Renal cortex interstitium (tissue), 11 donors: ENCODE results near the gene CLCA1. TPM values are rescaled to one million over a fixed set of nuclear protein-coding genes. Genes with fewer than 3 reads are reported as not detected.

Experiments
- DNase-seq, 11 donors: peaks; one replicate each; pipeline ENCODE4 v3.0.0-alpha.2; 2013; ENCODE audit warnings: low read depth in 9 of 11, low spot score in 4 of 11; ENCODE audit errors: extremely low read depth in 1 of 11
- polyA plus RNA-seq, 3 donors: library from polyadenylated mRNA; unstranded; fragments of 120-200 nt; gene quantifications; one replicate each; pipeline ENCODE4 v1.2.1, GENCODE V29; 2013; ENCODE audit not compliant: insufficient read length in 3 of 3

CLCA1 gene
- polyA plus RNA-seq, 3 donors = 0.03 to 0.36 TPM; not detected in 1

GRCh38 chr1:86455073-86455472, 13.7 kb upstream of the CLCA1 start:
- DNase-seq = no peak

- DNase-seq = no peak
Measured at GRCh38 chr1:86460998-86461397, 7.7 kb upstream of the CLCA1 start.

- no peak for DNase-seq
Measured at GRCh38 chr1:86461482-86461881, 7.2 kb upstream of the CLCA1 start.

DNA sequence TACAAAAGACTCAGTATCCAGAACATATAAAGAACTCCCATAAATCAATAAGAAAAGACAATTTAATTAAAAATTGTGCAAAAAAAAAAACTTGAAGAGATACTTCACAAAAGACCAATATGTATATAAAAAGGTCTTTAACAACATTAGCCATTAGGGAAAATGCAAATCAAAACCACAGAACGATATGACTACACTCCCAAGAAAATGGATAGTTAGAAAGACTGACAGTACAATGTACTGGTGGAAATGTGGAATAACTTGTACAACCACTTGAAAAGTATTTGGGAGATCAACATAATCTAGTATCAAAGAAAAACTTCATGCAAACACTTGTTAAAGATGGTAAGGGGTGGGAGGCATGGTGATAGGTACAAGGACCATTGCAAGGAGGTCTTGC, 3.9 kb upstream of the CLCA1 start:
- no peak for DNase-seq

GRCh38 chr1:86466109-86466844, 2.5 kb upstream of the CLCA1 start:
- DNase-seq = no peak

DNA sequence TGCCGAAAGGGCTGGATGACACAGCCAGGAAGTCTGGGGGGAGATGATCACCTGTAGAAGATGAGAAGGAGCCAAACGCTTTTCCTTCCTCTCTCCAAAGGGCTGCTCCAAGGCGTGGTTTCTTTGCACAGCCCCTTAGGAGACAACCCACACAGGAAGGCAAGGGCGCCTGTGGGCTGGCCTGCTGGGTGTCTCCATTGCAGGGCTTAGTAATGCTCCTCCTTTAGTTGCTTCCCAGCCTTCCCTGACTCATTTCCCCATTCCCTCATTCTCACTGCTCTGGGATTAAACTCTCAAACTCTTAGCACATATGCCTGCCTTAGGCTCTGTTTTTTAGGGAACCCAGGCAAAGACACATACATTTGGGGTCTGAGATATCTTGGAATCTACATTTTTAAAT, 1.7 kb upstream of the CLCA1 start:
- no peak for DNase-seq

- DNase-seq = no peak
Measured at GRCh38 chr1:86470859-86471258, 2.1 kb downstream of the CLCA1 start.

- no peak for DNase-seq
Measured at GRCh38 chr1:86471291-86471690, 2.6 kb downstream of the CLCA1 start.

DNA sequence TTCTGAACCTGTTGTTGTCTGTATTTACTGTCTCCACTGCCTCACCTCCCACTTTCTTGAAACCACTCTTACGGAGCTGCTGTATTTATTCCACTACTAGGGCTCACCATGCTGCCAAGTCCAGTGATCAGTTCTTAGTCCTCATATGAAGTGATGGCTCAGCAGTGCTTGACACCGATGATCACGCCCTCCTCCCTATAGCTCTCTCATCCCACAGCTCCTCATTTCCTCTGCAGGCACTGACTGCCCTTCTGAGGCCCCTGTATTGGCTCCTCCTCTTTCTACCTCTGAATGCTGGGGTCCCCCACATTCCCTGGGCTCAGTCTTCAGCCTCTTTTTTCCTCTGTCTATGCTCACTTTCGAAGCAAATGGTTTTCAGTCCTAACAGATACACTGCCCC, 3.4 kb downstream of the CLCA1 start:
- DNase-seq = no peak

GRCh38 chr1:86472767-86473166, 4.0 kb downstream of the CLCA1 start:
- DNase-seq = no peak

DNA sequence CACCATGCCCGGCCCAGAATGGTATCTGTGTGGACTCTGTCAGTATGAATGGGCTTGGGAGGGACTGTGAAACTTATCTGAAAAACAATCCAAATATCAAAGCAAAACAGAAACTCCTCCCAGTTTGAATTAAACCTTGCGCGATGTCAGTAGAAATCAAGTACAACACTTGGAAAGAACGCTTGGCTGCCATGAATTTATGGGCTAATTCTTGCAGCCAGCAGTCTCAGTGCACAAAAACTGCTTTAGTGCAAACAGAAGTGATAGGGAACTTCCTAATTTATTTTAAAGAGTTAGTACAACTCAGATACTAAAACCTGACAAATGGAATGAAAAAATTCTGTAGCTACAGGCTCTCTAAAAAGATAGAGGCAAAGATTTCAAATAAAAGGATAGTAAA, 8.5 kb downstream of the CLCA1 start:
- DNase-seq = no peak

DNA sequence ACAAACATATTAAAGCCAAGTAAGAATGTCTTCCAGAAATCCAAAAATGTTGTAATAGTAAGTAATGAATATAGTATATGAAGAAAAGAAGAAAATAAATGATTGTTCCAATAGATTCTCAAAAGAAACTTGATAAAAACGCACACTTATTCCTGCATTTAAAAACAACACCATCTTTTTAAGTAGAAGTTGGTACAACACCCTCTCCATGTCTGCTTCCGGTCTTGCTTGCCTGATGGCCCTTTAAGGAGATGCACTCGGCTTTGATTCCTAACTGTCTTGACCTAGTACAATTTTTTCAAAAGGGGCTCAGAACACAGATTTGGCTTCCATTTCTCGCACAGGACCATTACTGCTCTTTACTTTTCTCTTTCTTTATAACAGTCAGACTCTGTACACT, 9.0 kb downstream of the CLCA1 start:
- DNase-seq = no peak

- no peak for DNase-seq
Measured at GRCh38 chr1:86478416-86479156, 9.9 kb downstream of the CLCA1 start.

- DNase-seq = no peak
Measured at GRCh38 chr1:86481966-86482365, 13.2 kb downstream of the CLCA1 start.

- DNase-seq = no peak
Measured at GRCh38 chr1:86487131-86487810, 18.5 kb downstream of the CLCA1 start.

GRCh38 chr1:86487811-86488141, 19.0 kb downstream of the CLCA1 start:
- no peak for DNase-seq

DNA sequence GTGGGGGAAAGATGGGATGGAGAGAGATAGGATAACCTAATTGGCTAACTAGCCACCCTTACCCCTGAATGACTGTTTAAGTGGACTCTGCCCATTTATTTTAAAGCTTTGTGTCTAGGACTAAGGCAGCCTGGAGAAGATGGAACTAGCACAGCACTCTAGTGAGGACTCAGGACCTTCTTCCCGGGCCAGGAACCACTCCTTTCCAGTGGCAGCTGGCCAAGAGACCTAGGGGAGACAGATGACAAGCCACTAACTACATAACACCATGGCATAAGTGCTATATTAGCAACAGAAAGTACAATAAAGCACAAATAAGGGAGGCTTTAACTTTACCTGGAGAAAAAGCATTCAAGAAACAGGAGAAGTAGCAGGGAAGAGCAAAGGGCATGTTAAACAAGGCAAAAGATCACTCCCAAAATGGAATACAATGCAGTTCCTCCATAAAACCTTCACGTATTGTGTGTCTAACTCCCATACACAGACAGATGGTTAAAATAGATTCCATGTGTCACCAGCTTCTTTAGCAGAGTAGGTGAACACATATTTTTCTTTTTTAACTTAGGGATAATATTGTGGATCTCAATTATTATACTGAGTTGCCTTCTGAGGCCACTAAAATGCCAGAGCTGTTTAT, 20.6 kb downstream of the CLCA1 start:
- no peak for DNase-seq

GRCh38 chr1:86491171-86491950, 22.6 kb downstream of the CLCA1 start:
- DNase-seq = no peak

DNA sequence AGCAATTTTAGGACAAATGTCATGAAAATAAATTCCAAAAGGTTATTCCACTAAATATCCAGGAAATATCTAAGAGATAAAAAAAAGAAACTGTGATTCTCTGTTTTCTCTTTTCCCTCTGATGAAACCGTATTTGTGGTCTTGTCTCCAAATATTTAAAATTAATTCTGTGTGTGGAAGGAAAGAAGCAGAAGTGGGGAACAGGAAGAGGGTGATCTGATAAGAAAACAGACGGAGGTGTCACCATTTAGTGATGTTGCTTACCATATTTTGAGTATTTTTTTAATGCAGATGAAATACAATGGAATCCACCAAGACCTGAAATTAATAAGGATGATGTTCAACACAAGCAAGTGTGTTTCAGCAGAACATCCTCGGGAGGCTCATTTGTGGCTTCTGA, 29.6 kb downstream of the CLCA1 start:
- DNase-seq = no peak
